Neuronal stem cell (in vitro differentiated cells): Measurements from ENCODE around the gene C1QTNF9.
"Not testable (repeated sequence)": the region's sequence is repeated elsewhere in the genome, so short reads cannot be mapped to it uniquely, and the experiment has no call there.

Experiments
- DNase-seq: peaks from one replicate; pipeline ENCODE4 v3.0.0-alpha.2; 2013; ENCODE audit warnings: low spot score
- H2AFZ ChIP-seq: one replicate; pipeline ENCODE4 v1.6.1; 2013; ENCODE audit warnings: mild to moderate bottlenecking, low read length, inconsistent platforms
- H2AK5ac ChIP-seq: 2 replicates; pipeline ENCODE4 v1.6.1; 2013; ENCODE audit warnings: low read depth, mild to moderate bottlenecking, inconsistent platforms, low read length, moderate library complexity, mixed read lengths
- H2BK120ac ChIP-seq: 2 replicates; pipeline ENCODE4 v1.6.1; 2013; ENCODE audit warnings: low read depth, mild to moderate bottlenecking, inconsistent platforms, low read length, moderate library complexity, mixed read lengths
- H2BK12ac ChIP-seq: one replicate; pipeline ENCODE4 v1.6.1; 2013; ENCODE audit warnings: low read length, inconsistent platforms
- H2BK15ac ChIP-seq: 2 replicates; pipeline ENCODE4 v1.6.1; 2013; ENCODE audit warnings: mild to moderate bottlenecking, low read length, inconsistent platforms, mixed read lengths
- H2BK5ac ChIP-seq: one replicate; pipeline ENCODE4 v1.6.1; 2013; ENCODE audit warnings: inconsistent platforms, mild to moderate bottlenecking, low read length, moderate library complexity
- H3K14ac ChIP-seq: one replicate; pipeline ENCODE4 v1.6.1; 2013; ENCODE audit warnings: low read length, inconsistent platforms
- H3K18ac ChIP-seq: 2 replicates; pipeline ENCODE4 v1.6.1; 2013; ENCODE audit warnings: low read length, inconsistent platforms
- H3K23ac ChIP-seq: 2 replicates; pipeline ENCODE4 v1.6.1; 2013; ENCODE audit warnings: low read depth, mild to moderate bottlenecking, mixed read lengths, low read length, inconsistent platforms; ENCODE audit not compliant: poor library complexity
- H3K27ac ChIP-seq: replicated peaks from 3 replicates; pipeline ENCODE4 v1.5.1; 2013; ENCODE audit warnings: low read length, inconsistent platforms
- H3K27me3 ChIP-seq, 3 experiments: 2 replicates each; pipeline ENCODE4 v1.6.1; 2013; ENCODE audit warnings: low read length in 3 of 3, mild to moderate bottlenecking in 2 of 3, inconsistent platforms in 1 of 3, low read depth in 1 of 3, mixed read lengths in 1 of 3, moderate library complexity in 1 of 3; ENCODE audit not compliant: control insufficient read depth in 3 of 3, insufficient read depth in 3 of 3
- H3K36me3 ChIP-seq, 2 donors: replicated peaks in 1 of 2; 2 replicates each; pipeline ENCODE4 v1.6.1; 2013; ENCODE audit warnings: low read length in 2 of 2; ENCODE audit not compliant: control insufficient read depth in 2 of 2, insufficient read depth in 2 of 2
- H3K4ac ChIP-seq: 2 replicates; pipeline ENCODE4 v1.6.1; 2013; ENCODE audit warnings: inconsistent platforms, mild to moderate bottlenecking, low read length, moderate library complexity
- H3K4me1 ChIP-seq, 2 donors: 1 replicate in 1 of 2; 2 replicates in 1 of 2; pipeline ENCODE4 v1.6.1; 2013; ENCODE audit warnings: low read length in 2 of 2, low read depth in 1 of 2; ENCODE audit not compliant: control insufficient read depth in 2 of 2, insufficient read depth in 1 of 2
- H3K4me2 ChIP-seq: one replicate; pipeline ENCODE4 v1.6.1; 2013; ENCODE audit warnings: mild to moderate bottlenecking, low read length, inconsistent platforms; ENCODE audit not compliant: insufficient read depth, poor library complexity, severe bottlenecking
- H3K4me3 ChIP-seq, 2 donors: 2 replicates each; pipeline ENCODE4 v1.5.1; 2013; ENCODE audit warnings: low read length in 2 of 2, mild to moderate bottlenecking in 2 of 2, inconsistent platforms in 1 of 2, moderate library complexity in 1 of 2
- H3K79me1 ChIP-seq: one replicate; pipeline ENCODE4 v1.6.1; 2013; ENCODE audit warnings: low read depth, mild to moderate bottlenecking, inconsistent platforms, low read length, moderate library complexity
- H3K9ac ChIP-seq: one replicate; pipeline ENCODE4 v1.6.1; 2013; ENCODE audit warnings: mild to moderate bottlenecking, low read depth, low read length, inconsistent platforms; ENCODE audit not compliant: poor library complexity
- H3K9me3 ChIP-seq, 2 donors: replicated peaks in 1 of 2; 2 replicates each; pipeline versions ENCODE3 to v1.6.1; 2013; ENCODE audit warnings: low read length in 2 of 2, mild to moderate bottlenecking in 2 of 2, inconsistent platforms in 1 of 2, low read depth in 1 of 2, mixed read lengths in 1 of 2, moderate library complexity in 1 of 2; ENCODE audit not compliant: control insufficient read depth in 2 of 2, insufficient read depth in 1 of 2
- H4K8ac ChIP-seq: one replicate; pipeline ENCODE4 v1.6.1; 2013; ENCODE audit warnings: low read depth, mild to moderate bottlenecking, inconsistent platforms, low read length, moderate library complexity
- H4K91ac ChIP-seq: one replicate; pipeline ENCODE4 v1.6.1; 2013; ENCODE audit warnings: low read length, low read depth, mild to moderate bottlenecking, inconsistent platforms; ENCODE audit not compliant: poor library complexity
- whole genome bisulfite sequencing, 2 donors: extraction: QIAGEN DNeasy Blood & Tissue Kit; methylation state at CpG; one replicate each; pipeline ENCODE4 v1.1.7; 2013; ENCODE audit warnings: missing lambda C conversion rate in 2 of 2, mixed read lengths in 1 of 2; ENCODE audit not compliant: insufficient read length in 2 of 2, insufficient replicate concordance in 1 of 2; ENCODE audit errors: extremely low coverage in 2 of 2; 5-methylcytosine and 5-hydroxymethylcytosine counted together

C1QTNF9 gene

DNA sequence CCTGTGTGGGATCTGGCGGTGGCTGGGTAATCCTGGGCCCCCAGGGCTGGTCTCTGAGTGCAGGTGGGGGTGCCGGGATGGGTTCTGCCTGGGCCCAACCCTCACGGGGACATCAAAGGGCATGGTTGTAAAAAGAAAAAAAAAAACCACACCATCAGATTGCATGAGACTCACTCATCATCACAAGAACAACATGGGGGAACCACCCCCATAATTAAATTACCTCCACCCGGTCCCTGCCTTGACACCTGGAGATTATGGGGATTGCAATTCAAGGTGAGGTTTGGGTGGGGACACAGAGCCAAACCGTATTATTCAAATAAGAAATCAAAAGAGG, 14.3 kb downstream of the C1QTNF9 start:
- Histone ChIP-seq H3K4ac (no peak overlapping the region), H3K9ac (no peak overlapping the region)

DNA sequence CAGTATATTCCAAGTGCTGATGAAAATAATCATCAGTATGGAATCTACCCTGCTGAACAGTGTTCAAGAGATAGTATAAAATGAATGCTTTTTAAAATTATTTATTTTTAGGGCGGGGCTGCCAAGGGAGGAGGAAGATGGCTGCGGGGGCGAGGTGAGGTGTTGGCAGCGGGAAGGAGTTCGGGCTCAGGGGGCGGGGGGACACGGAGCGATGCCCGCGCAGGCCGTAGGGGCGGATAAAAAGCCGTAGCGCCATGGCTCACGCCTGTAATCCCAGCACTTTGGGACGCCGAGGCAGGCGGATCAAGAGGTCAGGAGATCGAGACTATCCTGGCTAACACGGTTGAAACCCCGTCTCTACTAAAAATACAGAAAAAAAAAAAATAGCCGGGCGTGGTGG, 18.2 kb downstream of the C1QTNF9 start:
- H3K36me3 ChIP-seq, H2AK5ac ChIP-seq, H3K27me3 ChIP-seq, H2BK5ac ChIP-seq, H3K4ac ChIP-seq, H2BK12ac ChIP-seq, H3K23ac ChIP-seq, H3K9ac ChIP-seq, H3K4me1 ChIP-seq, H4K8ac ChIP-seq, H3K18ac ChIP-seq, H3K14ac ChIP-seq, H4K91ac ChIP-seq, H3K79me1 ChIP-seq, H3K4me3 ChIP-seq, H3K9me3 ChIP-seq, DNase-seq, H2AFZ ChIP-seq, H2BK15ac ChIP-seq, H3K4me2 ChIP-seq, H3K27ac ChIP-seq, H2BK120ac ChIP-seq: not testable (repeated sequence)
- WGBS, 2 donors: no CpG with 5 or more reads among the region's 23 CpGs

More for the DNA sequence above, 14.3 kb downstream of the C1QTNF9 start:
- H3K14ac ChIP-seq: peak overlapping the region; percentile 10
- no peaks in the 10 kb centered on the region for H3K27me3 ChIP-seq
- no peak overlapping the region for H4K91ac ChIP-seq
- no peaks in the 10 kb centered on the region for H3K79me1 ChIP-seq
- no peaks in the 10 kb centered on the region for H3K36me3 ChIP-seq
- WGBS, 2 donors: no CpG with 5 or more reads among the region's 5 CpGs
- H3K4me2 ChIP-seq: no peak overlapping the region
- H2BK12ac ChIP-seq: no peak overlapping the region
- H4K8ac ChIP-seq: no peak overlapping the region
- H2BK5ac ChIP-seq: no peak overlapping the region
- no peak overlapping the region for H2AK5ac ChIP-seq
- no peak overlapping the region for H3K4me3 ChIP-seq
- no peaks in the 10 kb centered on the region for H3K4me1 ChIP-seq
- no peak overlapping the region for H2BK120ac ChIP-seq
- no peak for DNase-seq
- no peak overlapping the region for H3K27ac ChIP-seq
- H3K23ac ChIP-seq: no peak overlapping the region
- H2AFZ ChIP-seq: no peak overlapping the region
- H3K18ac ChIP-seq: no peak overlapping the region
- no peak overlapping the region for H2BK15ac ChIP-seq
- H3K9me3 ChIP-seq: no peaks in the 10 kb centered on the region

GRCh38 chr13:24328145-24328544, 18.8 kb downstream of the C1QTNF9 start:
- Histone ChIP-seq H3K4me2 (no peak overlapping the region), H3K36me3 (no peaks in the 10 kb centered on the region), H3K14ac (no peak overlapping the region), H2BK5ac (no peak overlapping the region), H3K79me1 (no peaks in the 10 kb centered on the region), H3K4ac (no peak overlapping the region), H2AK5ac (no peak overlapping the region), H3K18ac (peak overlapping the region; percentile 27), H3K9ac (no peak overlapping the region), H3K4me3 (peak overlapping the region in 1 of 2 donors; percentile 3), H2AFZ (no peak overlapping the region), H2BK120ac (no peak overlapping the region), H3K27me3 (no peaks in the 10 kb centered on the region), H3K9me3 (no peaks in the 10 kb centered on the region), H2BK15ac (no peak overlapping the region), H3K4me1 (no peaks in the 10 kb centered on the region), H2BK12ac (no peak overlapping the region), H3K23ac (no peak overlapping the region), H3K27ac (no peak overlapping the region), H4K91ac (no peak overlapping the region), H4K8ac (no peak overlapping the region)
- no CpG with 5 or more reads among the region's 38 CpGs for WGBS, 2 donors
- DNase-seq: no peak

DNA sequence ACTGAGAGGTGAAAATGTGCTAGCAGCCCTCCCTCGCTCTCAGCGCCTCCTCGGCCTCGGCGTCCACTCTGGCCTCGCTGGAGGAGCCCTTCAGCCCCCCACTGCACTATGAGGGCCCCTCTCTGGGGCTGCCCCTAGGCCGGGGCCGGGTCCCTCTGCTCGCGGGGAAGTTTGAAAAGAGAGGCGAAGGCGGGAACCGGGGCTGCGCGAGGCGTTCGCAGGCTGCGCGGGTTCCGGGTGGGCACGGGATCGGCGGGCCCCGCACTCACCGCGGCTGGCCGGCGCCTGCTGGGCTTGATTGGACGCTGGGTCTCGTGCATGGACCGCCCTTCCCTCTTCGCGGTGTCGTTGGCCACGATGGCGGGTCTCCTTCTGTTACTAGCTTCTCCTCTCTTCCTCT, 29.3 kb downstream of the C1QTNF9 start:
- H2AK5ac ChIP-seq: no peak overlapping the region
- no peak overlapping the region for H2BK15ac ChIP-seq
- no peak overlapping the region for H2AFZ ChIP-seq
- no peak for DNase-seq
- no peak overlapping the region for H3K4me3 ChIP-seq
- WGBS, 2 donors: no CpG with 5 or more reads among the region's 36 CpGs
- no peak overlapping the region for H3K23ac ChIP-seq
- no peak overlapping the region for H4K8ac ChIP-seq
- H3K79me1 ChIP-seq: no peaks in the 10 kb centered on the region
- no peaks in the 10 kb centered on the region for H3K27me3 ChIP-seq
- no peak overlapping the region for H4K91ac ChIP-seq
- H3K4me1 ChIP-seq: no peaks in the 10 kb centered on the region
- no peak overlapping the region for H3K14ac ChIP-seq
- no peak overlapping the region for H3K18ac ChIP-seq
- no peak overlapping the region for H3K27ac ChIP-seq
- no peak overlapping the region for H3K4me2 ChIP-seq
- no peak overlapping the region for H3K9ac ChIP-seq
- H2BK5ac ChIP-seq: no peak overlapping the region
- no peak overlapping the region for H2BK12ac ChIP-seq
- H3K4ac ChIP-seq: no peak overlapping the region
- no peak overlapping the region for H2BK120ac ChIP-seq
- no peaks in the 10 kb centered on the region for H3K36me3 ChIP-seq
- H3K9me3 ChIP-seq: no peaks in the 10 kb centered on the region
